Ishikawa (cell line): ENCODE data around the gene MDFIC.

Source experiments
- CEBPB ChIP-seq: IDR thresholded peaks from 2 replicates; pipeline ENCODE4 v1.6.1; 2012
- EP300 ChIP-seq: IDR thresholded peaks from 2 replicates; pipeline ENCODE4 v1.6.1; 2012; ENCODE audit warnings: borderline replicate concordance
- YY1 ChIP-seq: IDR thresholded peaks from 2 replicates; pipeline ENCODE4 v1.6.1; 2012; ENCODE audit warnings: low read depth
- TF ChIP-seq, protein P1 (sequence below): IDR thresholded peaks from 2 replicates; pipeline ENCODE4 v1.6.1; 2012; ENCODE audit warnings: low read depth, mild to moderate bottlenecking

DNA sequence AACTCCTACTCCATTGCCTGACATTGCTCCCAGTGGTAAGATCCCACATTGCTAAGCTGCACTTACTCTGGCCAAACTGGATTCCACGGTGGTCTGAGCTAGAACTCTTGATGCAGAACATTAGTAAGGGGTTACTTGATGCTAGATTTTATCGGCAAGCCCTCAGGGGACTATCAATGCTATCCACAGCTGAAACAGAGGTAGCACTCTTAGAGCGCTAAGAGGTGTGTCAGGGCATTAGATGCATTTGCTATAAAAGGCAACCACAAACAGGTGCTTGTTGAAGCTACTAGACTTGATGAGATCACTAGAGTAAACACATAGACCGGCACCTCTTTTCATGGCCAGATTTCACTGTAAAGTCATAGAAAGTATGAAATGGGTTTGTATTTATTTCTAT, 116.3 kb downstream of the MDFIC start:
- no peak for TF ChIP-seq YY1
- no peak for TF ChIP-seq CEBPB
- TF ChIP-seq EP300, result no peak
- TF ChIP-seq, protein P1, sequence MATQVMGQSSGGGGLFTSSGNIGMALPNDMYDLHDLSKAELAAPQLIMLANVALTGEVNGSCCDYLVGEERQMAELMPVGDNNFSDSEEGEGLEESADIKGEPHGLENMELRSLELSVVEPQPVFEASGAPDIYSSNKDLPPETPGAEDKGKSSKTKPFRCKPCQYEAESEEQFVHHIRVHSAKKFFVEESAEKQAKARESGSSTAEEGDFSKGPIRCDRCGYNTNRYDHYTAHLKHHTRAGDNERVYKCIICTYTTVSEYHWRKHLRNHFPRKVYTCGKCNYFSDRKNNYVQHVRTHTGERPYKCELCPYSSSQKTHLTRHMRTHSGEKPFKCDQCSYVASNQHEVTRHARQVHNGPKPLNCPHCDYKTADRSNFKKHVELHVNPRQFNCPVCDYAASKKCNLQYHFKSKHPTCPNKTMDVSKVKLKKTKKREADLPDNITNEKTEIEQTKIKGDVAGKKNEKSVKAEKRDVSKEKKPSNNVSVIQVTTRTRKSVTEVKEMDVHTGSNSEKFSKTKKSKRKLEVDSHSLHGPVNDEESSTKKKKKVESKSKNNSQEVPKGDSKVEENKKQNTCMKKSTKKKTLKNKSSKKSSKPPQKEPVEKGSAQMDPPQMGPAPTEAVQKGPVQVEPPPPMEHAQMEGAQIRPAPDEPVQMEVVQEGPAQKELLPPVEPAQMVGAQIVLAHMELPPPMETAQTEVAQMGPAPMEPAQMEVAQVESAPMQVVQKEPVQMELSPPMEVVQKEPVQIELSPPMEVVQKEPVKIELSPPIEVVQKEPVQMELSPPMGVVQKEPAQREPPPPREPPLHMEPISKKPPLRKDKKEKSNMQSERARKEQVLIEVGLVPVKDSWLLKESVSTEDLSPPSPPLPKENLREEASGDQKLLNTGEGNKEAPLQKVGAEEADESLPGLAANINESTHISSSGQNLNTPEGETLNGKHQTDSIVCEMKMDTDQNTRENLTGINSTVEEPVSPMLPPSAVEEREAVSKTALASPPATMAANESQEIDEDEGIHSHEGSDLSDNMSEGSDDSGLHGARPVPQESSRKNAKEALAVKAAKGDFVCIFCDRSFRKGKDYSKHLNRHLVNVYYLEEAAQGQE, result no peak
